GM18868 (cell line): ENCODE results near the gene NPFFR1.

Experiments
- ATAC-seq: cut with Tn5 transposase; IDR thresholded peaks from one replicate; pipeline ENCODE4 v1.9.1; 2021; ENCODE audit warnings: mild to moderate bottlenecking, moderate library complexity; ENCODE audit not compliant: unreplicated experiment

The NPFFR1 gene, protein sequence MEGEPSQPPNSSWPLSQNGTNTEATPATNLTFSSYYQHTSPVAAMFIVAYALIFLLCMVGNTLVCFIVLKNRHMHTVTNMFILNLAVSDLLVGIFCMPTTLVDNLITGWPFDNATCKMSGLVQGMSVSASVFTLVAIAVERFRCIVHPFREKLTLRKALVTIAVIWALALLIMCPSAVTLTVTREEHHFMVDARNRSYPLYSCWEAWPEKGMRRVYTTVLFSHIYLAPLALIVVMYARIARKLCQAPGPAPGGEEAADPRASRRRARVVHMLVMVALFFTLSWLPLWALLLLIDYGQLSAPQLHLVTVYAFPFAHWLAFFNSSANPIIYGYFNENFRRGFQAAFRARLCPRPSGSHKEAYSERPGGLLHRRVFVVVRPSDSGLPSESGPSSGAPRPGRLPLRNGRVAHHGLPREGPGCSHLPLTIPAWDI

DNA sequence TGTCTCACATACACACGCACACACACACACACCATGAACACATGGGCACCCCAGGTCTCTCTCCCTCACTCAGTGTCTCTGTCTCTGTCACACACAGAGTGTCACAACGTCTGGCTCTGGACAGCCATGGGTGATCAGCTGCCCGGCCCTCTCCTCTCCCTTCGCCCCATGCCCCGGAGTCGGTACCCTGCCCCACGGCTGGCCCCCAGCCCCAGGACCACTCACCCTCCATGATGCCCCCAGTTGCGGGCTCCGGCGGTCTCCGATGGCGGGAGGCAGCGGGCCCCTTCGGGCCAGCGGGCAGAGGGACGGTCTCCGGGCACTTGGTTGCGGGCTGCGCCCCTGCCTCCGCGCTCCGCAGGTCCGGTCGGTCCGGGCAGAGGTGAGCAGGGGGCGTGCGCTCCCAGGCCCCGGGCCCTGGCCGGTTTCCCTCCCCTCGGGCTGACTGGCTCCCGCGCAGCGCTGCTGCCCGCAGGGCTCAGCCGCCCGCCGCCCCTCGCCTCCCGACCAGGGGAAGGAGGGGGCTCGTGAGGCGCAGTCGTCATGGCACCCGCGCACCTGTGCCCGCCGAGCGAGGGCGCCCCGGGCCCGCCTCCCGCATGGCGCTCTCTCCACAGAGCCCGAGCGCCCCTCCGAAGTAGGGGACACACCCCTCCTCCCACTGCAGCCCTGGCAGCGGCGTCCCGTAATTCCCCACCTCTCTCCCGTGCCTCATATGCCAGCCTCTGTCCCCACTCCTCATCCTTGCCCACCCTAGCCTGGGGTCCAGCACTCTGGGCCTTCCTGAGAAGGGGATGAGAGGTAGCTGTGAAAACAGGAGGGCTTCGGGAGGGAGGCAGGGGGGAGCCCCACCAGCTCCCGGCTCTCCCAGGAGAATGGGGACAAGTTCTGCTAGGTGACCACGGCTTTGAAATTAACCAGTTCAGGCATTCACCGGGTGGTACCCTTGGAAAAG is at the start of gene NPFFR1:
TSS of gene NPFFR1 (minus strand) at position 560 of the 955 bp plus-strand sequence. CDS start at position 232, 328 bp downstream.
- ATAC-seq: no peak

DNA sequence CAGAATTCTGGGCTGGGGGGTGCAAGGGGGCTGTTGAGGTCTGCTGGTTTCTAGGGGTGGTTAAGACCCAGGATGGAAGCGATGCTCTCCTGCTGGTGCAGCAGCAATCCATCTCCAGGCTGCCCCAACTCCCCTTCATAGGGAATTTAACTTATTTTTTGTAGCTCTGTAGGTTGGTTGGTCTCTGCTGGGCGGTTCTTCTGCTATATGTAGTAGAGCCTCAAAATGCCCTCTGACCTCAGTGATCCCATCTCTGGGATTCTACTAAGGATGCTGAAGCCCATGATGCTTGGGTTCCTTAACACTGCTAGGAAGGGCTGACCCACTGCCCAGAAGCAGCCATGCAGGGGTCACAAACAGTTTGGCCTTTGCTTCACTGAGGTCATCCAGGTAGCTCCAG is 49.5 kb upstream of the NPFFR1 start:
- ATAC-seq: no peak

DNA sequence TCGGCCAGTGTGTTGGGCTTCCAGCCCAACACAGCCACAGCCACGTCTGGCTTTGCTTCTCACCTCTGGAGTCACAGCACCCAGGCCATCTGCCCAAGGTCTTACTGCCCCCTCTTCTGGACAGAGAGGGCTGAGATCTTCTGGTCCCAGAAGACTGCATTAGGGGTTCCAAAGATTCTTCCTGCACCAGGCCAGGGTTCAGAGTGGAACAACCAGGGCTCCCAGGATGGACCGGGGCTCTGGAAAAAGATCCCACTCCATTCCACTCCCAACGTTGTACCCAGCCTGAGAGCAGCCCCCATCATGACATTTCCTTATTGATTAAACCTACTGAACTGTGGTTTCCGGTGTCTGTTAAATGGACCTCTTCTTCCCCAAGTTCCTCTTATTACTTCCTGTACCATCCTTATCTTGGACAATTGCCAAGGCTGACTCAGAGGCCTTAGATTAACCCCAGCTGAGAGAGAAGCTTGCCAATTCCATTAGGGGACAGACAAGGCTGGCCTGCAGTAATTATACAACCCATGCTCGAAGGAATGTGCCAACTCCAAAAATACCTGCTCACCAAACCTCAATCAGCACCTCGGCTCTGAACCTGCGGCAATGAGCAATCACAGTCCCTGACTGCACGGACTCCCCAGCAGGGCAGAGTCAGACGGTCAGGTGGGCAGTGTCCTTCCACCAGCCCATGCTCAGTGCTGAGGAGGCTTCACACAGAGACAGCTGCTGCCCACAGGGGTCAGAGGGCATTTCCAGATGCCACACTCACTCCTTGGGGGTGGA is 47.9 kb upstream of the NPFFR1 start:
- ATAC-seq: peak; percentile 74

DNA sequence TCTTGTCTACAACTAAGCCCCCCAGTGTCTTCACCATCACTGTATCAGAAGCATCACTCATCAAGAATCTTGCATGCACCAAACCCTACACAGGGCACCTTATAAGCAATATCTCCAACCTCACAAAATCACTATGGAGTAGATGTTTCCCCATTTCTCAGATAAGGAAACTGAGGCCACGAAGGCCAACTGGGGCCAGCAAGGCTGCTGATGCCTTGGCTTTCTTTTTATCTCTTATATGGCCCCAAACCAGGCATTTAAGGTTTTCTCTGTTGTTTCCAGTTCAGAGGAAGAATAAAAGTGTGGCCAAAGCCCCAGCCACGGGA is 47.3 kb upstream of the NPFFR1 start:
- no peak for ATAC-seq

DNA sequence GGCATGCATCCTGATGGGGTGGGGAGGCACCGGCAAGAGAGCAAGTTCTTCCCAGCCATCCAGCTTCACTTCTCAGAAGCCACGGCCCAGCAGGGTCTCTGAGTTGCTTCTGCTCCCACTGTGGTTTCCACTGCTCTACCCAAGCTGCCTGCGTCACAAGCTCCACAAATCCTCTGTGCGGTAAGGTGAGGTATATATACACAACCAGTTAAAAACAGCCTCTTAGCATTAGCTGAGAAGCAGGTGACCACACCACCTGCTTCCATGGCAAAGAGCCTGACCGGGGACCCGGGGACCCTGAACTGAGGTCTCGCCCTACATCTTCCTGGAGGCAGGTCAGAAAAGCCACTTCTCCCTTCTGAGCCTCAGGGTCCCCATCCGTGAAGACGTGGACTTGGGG is 46.9 kb upstream of the NPFFR1 start:
- no peak for ATAC-seq

DNA sequence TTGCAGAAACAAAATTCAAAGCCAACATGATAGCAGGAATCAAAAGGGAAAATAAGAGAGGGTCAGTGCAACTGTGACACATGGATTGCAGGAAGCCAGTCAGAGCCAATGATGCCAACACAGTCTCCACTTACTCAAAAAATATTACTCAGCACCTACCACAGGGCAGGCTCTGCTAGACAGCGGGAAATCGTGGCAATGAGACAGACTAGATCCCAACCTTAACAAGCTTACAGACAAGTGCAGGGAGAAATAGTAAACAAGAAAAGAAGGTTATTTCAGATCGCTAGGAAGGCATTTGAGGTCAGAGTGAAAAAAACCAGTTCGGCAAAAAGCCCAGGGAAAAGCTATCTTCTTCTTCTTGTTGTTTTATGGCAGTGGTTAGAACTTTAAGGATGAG is 45.2 kb upstream of the NPFFR1 start:
- no peak for ATAC-seq

DNA sequence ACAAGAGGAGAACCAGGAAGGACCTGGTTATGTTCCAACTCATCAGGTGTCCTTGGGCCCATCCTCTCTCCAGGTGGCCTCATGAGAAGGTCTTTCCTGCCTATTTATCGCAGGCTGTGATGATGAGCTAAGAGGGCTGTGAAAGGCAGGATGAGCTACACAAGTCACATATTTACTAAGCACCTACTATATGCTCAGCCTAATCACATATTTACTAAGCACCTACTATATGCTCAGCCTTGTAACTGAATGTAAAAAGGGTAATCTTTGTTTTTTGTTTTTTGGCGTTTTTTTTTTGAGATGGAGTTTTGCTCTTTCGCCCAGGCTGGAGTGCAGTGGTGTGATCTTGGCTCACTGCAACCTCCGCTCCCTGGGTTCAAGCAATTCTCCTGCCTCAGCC is 44.2 kb upstream of the NPFFR1 start:
- no peak for ATAC-seq

DNA sequence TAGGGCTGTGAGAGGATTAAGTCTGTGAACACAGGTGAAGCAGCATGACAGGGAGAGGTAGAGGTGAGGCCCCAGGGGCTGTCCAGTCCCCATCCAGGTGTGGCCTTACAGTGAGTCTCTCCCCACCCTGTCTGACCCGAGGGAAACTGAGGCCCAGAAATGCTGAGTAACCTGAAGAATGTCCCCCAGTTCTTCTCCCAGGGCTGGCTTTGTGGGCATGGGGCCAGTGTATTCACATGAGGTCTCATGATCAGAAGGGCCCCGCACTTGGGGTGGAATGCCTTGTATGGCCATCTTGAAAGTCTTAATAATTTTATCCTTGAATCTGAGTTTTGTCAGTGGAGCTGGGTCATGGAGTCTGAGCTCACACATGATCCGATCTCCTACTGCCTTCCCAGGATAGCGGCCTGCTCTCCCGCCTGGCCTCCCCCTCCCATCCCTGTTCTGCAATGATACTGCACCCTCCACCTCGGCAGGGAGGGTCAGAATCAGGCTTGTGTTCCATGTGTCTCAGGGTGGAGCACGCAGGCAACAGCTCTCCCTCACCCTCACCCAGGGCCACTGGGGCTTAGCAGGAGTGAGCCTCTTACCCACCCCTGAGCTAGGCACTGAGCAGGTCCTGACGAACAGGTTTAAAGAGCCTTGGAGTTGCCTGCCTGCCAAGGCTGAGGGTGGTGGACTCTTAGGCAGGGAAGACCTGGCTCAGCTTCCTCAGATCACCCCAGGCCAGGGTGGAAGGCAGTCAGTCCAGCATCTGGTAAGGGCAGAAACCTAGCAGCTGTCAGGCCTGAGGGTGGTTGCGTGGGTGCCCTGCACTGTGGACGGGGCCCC is 41.4 kb upstream of the NPFFR1 start:
- ATAC-seq: no peak

DNA sequence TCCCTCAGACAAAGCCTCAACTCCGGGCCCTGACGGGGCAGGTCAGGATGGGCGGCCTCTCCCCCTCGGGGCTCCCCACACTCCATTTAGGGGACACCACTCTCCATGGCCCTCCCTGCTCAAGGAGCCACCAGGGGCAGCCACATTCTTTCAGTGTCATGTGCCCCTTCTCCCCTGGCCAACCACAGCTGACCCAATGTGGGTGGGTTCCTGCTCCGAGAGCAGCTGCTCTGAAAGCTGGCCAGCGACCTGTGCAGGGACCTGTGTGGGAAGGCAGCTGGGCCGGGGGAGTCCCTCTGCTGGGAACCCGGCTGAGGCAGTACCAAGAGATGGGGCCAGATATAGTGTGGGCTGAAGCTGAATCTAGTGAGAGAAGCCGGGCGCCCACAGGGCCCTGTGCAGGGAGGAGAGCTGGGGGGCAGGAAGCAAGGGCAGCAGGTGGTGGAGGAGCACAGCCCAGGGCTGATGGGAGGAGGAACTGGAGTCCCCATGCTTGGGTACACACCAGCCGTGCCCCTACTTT is 40.6 kb upstream of the NPFFR1 start:
- peak; percentile 71 for ATAC-seq

DNA sequence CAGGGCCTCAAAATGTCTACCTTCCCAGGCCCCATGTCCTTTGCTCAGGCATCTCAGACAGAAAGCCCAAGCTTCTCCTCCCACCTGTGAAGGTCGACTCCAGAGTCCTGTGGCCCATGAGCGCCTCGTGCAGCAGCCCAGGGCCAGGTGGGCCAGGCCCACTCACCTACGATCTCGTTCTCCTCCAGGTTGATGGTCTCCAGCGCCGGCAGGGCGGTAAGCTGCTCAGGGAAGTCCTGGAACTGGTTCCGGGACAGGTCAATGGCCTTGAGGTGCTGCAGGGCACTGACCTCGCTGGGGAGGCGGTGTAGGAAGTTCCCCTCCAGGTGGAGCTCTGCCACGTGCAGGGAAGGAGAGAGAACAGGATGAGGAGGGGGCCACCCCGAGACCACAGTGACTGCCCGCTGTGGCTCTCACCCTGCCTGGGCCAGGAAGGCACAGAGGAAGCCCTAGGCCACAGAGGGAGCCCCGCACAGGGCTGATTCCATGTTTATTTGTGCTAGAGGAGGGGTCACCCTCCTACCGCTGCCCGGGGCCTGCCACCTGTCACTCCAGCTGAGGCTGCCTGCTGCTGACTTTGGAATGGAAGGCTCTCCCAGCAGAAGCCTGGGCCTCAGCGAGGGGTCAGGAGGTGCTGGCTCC is 40.0 kb upstream of the NPFFR1 start:
- no peak for ATAC-seq

DNA sequence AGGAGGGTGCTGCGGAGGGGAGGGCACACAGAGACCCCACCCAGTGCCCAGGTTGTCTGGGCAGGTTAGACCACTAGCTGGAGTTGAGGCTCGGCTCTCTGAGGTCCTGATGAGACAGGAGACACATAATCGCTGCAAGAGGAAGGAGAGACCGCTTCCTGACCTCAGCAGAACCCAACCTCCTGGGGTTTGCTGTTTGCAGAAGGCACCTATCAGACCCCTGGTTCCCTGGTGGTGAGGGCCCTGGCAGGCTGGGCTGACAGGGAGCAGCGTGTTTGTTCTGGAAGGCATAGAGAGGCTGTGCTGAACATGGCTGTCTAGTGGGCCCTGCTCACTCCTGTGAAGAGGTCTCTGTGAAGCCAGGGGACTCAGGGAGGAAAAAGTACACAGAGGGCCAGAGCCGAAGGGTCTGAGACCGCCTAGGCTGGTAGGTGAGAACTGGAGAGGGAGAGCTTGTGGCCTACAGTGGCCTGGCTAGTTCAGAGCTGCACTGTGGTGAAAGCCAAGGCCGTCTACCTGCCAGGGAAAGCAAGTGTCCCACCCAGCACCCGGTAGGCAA is 39.4 kb upstream of the NPFFR1 start:
- ATAC-seq: no peak

DNA sequence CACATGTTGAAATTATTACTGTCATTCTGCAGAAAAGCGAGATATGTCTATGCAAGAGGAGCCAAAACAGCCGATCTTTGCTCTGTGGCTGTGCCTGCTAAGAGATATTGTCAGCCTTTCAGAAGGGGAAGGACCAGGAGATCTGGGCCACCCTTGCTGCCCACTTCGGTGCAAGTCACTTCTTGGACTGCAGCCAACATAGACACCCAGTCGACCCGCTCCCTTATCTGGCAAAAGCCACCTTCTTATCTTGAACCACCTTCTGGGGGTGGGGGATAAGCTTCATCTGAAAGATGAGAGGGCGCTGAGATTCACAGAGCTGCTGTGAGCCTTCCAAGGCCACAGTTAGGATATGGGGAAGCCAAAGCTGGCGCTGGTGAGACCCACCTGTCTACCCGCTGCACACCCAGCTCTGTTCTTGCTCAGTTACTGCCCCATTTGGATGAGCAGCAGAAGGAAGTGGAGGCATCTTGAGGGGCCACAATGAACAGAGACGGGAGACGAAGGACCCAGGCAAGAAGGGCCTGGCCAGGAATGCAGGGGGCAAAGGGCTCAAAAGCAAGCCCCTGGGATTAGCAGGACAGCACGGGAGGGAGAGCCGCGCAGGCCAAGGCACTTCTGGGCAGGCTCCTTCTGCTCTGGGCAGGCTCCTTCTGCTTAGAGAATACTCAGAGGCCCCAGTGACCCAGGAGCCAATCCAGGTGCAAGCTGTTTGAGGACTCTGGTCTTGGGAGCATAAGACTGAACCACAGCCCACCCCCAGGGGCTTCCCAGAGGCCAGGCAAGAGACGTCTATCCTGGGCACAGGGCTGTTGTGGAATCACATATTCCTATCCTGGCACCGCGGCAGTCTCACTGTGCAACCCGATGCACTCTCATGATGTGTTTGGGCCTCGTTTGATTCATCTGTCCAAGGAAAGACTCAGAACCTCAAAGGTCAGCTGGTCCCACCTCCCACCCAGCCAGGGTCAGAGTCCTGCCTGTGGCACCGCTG is 38.4 kb upstream of the NPFFR1 start:
- no peak for ATAC-seq

DNA sequence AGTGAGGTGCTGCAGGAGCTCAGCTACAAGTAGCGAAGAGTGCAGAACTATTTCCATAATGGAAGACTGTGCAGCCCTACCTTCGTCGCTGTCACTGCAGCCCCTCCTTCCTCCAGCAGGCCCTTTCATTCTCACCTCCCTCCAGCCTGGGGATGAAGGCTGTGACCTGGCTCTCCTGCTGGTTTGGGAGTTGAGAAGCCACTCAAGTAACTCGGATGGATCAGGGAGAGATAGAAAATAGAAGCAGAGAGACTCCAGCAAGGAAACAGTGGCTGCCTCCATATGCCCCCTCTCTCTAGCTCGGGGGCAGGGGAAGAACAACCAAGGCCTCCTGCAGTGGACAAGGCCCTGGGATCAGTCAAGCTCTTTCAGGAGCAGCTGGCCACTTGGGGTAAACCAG is 37.4 kb upstream of the NPFFR1 start:
- ATAC-seq: no peak

DNA sequence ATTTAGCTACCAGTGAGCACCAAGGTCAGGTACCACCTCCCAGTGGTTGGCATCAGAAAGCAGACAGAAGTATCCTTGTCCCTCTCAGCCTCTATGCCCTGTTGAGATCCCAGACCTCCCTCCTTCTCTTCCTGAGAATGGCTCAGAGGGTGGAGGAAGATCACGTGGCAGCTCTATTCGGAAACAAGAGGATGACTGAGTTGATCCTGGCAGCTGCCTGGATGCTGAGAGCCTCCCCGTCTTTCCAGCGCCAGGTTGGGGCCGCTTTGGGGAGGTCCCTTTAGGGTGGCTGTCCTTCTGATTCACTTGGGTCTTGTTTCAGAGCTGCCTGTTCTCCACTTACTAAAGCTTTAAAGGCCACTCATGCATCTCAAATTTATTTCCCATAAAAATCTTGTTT is 36.9 kb upstream of the NPFFR1 start:
- ATAC-seq: no peak

DNA sequence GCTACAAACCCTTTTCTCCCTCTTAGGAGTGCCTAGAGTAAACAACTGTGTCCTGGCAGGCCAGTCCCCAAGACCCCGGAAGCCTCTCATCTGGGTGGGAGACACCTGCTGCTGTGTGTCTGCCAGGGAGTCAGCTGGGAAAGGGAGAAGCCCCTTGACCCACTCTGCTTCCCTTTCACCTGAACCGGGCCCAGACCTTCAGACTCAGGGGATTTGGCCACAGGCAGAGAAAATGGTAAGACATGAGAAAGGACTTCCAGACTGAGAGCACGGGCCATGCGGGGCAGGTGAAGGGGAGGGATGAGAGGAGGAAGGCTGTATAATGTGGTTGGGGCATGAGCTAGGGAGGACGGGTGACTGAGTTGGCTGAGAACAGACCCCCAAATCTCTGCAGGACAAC is 36.0 kb upstream of the NPFFR1 start:
- ATAC-seq: no peak

DNA sequence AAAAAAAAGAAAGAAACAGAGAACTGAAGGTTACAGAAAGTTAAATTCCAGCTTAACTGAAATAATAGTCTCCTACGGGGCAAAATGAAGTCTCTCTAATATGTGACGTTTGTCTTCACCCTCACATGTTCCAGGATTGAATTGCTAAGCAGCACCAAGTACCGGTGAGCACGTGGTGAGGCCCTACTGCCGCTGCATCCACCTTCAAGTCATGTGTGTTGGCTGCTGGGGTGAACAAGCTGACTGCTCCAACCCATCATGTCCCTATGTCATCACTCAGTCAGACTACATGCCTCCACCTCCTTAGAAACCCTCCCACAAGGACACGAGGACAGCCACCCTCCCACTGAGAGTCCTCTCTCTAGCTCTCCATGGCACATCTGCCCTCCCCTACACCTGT is 35.4 kb upstream of the NPFFR1 start:
- no peak for ATAC-seq

DNA sequence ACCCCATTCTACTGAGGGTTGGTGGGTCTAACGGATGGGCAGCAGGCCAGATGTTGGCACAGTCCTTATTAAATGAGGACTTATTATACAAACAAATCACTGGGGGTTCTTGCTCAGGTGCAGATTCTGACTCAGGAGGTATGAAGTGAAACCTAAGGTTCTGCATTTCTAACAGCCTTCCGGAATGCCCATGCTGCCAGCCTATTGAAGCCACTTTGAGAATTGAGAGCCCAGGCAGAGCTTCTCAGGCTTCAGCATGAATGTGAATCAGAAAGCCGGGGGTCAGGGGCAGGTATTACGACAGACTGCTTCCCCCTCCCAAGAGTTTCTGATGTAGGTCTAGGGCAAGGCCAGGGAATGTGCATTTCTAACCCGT is 34.1 kb upstream of the NPFFR1 start:
- no peak for ATAC-seq

DNA sequence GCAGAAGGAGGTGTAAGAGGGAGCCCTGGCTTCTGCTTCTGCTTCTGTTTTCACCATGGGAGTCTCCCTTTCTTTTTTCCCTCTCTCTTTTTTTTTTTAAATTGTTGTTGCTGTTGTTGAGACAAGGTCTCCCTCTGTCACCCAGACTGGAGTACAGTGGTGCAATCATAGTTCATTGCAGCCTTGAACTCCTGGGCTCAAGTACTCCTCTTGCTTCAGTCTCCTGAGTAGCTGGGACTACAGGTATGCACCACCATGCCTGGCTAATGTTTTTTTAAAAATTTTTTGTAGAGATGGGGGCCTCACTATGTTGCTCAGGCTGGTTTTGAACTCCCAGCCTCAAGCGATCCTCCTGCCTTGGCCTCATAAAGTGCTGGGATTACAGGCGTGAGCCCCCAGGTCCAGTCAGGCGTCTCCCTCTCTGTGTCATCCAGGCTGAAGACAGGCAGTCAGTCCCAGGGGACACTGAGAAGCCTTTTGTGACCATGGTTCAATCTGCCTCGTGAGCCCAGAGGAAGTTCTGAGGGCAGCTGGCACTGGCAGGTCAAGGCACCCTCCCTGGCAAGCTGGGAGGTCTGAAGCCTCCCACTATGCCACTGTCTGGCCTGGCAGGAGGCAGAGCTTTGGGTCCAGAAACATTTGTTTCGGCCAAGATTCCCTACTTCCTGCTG is 33.6 kb upstream of the NPFFR1 start:
- no peak for ATAC-seq
